SK-N-SH treated with all-trans-retinoic acid at 6 μM for 48 hours (cell line): ENCODE measurements around the gene MXRA8.

Experiments
- CREB5 ChIP-seq: fragments of 250-450 bp; sonication (Bioruptor Pico); IDR thresholded peaks from 2 replicates; pipeline ENCODE4 v1.5.1; 2020; ENCODE audit warnings: low read depth, mild to moderate bottlenecking, moderate library complexity
- ESRRG ChIP-seq: fragments of 250-450 bp; sonication (Bioruptor Pico); IDR thresholded peaks from 2 replicates; pipeline ENCODE4 v1.6.1; 2021; ENCODE audit warnings: mild to moderate bottlenecking
- ISL1 ChIP-seq: fragments of 250-450 bp; sonication (Bioruptor Pico); IDR thresholded peaks from 2 replicates; pipeline ENCODE4 v2.1.2; 2022; ENCODE audit warnings: mild to moderate bottlenecking, moderate library complexity

GRCh38 chr1:1342584-1343115 is 15.7 kb downstream of the MXRA8 start:
- TF ChIP-seq ESRRG (CRISPR knock-in tag) (no peak), ISL1 (CRISPR knock-in tag) (no peak), CREB5 (CRISPR knock-in tag) (no peak)
